A673 (cell line): ENCODE measurements around the gene PLCB4. TPM values are rescaled to one million over a fixed set of nuclear protein-coding genes. Genes with fewer than 3 reads are reported as not detected.

Experiments used
- BruUV-seq: library from RNA; stranded (reverse); fragments of 400-500 nt; replicated peaks from 2 replicates; lab custom pipeline; 2021; lab: Mats Ljungman, UMichigan
- CTCF ChIA-PET: fragments of 300-600 bp; sonication (Branson Sonifier 250); formaldehyde crosslinking; loops from one replicate; lab custom pipeline; 2022; ENCODE audit warnings: antibody characterized with exemption; lab: Charles Lee
- POLR2A ChIA-PET: fragments of 300-600 bp; sonication (Branson Sonifier 250); formaldehyde crosslinking; loops from one replicate; lab custom pipeline; 2022; ENCODE audit warnings: antibody characterized with exemption; ENCODE audit not compliant: low non-redundant PET; lab: Charles Lee
- DNase-seq: peaks from one replicate; pipeline ENCODE4 v3.0.0-alpha.2; 2015; ENCODE audit warnings: low spot score
- H3K27ac ChIP-seq: fragments of 200-600 bp; sonication (generic); 2 replicates; pipeline ENCODE4 v1.5.1; 2016; ENCODE audit warnings: mixed run types, low read depth, mild to moderate bottlenecking, mixed read lengths, antibody characterized with exemption, low read length; ENCODE audit not compliant: poor library complexity, severe bottlenecking
- H3K27me3 ChIP-seq: fragments of 200-600 bp; sonication (generic); replicated peaks from 2 replicates; pipeline ENCODE4 v1.6.1; 2017; ENCODE audit warnings: mixed run types, low read depth, mild to moderate bottlenecking, mixed read lengths, antibody characterized with exemption, low read length; ENCODE audit not compliant: insufficient read depth, poor library complexity
- H3K36me3 ChIP-seq: fragments of 200-600 bp; sonication (generic); 2 replicates; pipeline ENCODE4 v1.6.1; 2016; ENCODE audit warnings: mixed run types, mild to moderate bottlenecking, mixed read lengths, antibody characterized with exemption, low read length; ENCODE audit not compliant: insufficient read depth, poor library complexity, severe bottlenecking
- H3K4me1 ChIP-seq: fragments of 200-600 bp; sonication (generic); 2 replicates; pipeline ENCODE4 v1.6.1; 2017; ENCODE audit warnings: mixed run types, mild to moderate bottlenecking, mixed read lengths, antibody characterized with exemption, low read length; ENCODE audit not compliant: insufficient read depth, poor library complexity, severe bottlenecking
- H3K4me3 ChIP-seq: fragments of 200-600 bp; sonication (generic); 2 replicates; pipeline ENCODE4 v1.5.1; 2016; ENCODE audit warnings: low read depth, mixed run types, mild to moderate bottlenecking, mixed read lengths, low read length; ENCODE audit not compliant: poor library complexity, severe bottlenecking
- H3K9me3 ChIP-seq: fragments of 200-600 bp; sonication (generic); 2 replicates; pipeline ENCODE4 v1.6.1; 2016; ENCODE audit warnings: mixed run types, low read depth, mild to moderate bottlenecking, mixed read lengths, antibody characterized with exemption, low read length; ENCODE audit not compliant: poor library complexity, severe bottlenecking
- EZH2 ChIP-seq: fragments of 200-600 bp; sonication (generic); IDR thresholded peaks from 2 replicates; pipeline ENCODE4 v1.6.1; 2017; ENCODE audit warnings: borderline replicate concordance, low read depth, mild to moderate bottlenecking, mixed read lengths, antibody characterized with exemption, low read length; ENCODE audit not compliant: poor library complexity, severe bottlenecking
- intact Hi-C: fragments of 100-400 bp; cut with micrococcal nuclease; formaldehyde crosslinking; loops from one replicate; pipeline ENCODE4 v1.10.0; 2022; ENCODE audit not compliant: unreplicated experiment
- total RNA-seq: library from RNA; stranded (reverse); gene quantifications from 2 replicates; pipeline ENCODE4 v1.2.3, GENCODE V29; 2021
- TF ChIP-seq, protein P1 (sequence below): fragments of 300-800, 200-600 bp; sonication (generic); conservative IDR thresholded peaks from 2 replicates; pipeline ENCODE4 v1.5.1; 2017; ENCODE audit warnings: low read depth, mild to moderate bottlenecking, antibody characterized with exemption, low read length, moderate library complexity, mixed read lengths

The PLCB4 gene
- total RNA-seq, 1 experiment from 2014 or later: 6.2 TPM

DNA sequence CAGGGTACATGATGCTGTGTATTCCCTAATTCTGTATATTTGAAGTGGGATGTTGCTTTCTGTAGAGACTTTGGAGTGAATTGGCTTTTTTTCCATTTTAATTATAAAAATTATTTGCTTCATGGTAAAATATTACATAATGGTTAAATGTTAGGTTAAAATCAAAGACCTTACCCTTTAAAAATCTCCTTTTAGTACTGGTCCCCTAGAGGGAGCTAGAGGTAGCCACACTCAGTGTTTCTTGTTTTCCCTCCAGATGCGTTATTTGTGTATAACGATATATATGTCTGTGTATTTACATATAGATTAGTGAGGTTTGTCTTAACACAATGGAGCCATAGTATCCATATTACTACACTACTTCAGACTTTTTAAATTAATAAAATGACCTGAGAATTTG is 146.7 kb downstream of the PLCB4 start:
- POLR2A ChIA-PET: no interaction called here
- Histone ChIP-seq H3K36me3 (no peaks in the 10 kb centered on the region), H3K27ac (no peak overlapping the region), H3K4me3 (no peak overlapping the region), H3K27me3 (no peaks in the 10 kb centered on the region), H3K4me1 (peaks cover 8% of the 10 kb centered on the region), H3K9me3 (no peaks in the 10 kb centered on the region)
- intact Hi-C loops: loop anchor here (2.0 to 10.0 kb wide), 3 partner anchors 143 to 451 kb away; no protein-coding TSS in a partner anchor
- CTCF ChIA-PET: interaction anchor here (0.5 to 1.0 kb wide), 4 partner anchors 20 to 362 kb away, joined by 3 to 4 read pairs (median 3); no protein-coding TSS in a partner anchor
- no TSS peak for BruUV-seq
- no peak for TF ChIP-seq EZH2
- TF ChIP-seq, protein P1, sequence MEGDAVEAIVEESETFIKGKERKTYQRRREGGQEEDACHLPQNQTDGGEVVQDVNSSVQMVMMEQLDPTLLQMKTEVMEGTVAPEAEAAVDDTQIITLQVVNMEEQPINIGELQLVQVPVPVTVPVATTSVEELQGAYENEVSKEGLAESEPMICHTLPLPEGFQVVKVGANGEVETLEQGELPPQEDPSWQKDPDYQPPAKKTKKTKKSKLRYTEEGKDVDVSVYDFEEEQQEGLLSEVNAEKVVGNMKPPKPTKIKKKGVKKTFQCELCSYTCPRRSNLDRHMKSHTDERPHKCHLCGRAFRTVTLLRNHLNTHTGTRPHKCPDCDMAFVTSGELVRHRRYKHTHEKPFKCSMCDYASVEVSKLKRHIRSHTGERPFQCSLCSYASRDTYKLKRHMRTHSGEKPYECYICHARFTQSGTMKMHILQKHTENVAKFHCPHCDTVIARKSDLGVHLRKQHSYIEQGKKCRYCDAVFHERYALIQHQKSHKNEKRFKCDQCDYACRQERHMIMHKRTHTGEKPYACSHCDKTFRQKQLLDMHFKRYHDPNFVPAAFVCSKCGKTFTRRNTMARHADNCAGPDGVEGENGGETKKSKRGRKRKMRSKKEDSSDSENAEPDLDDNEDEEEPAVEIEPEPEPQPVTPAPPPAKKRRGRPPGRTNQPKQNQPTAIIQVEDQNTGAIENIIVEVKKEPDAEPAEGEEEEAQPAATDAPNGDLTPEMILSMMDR: peak; percentile 70
- DNase-seq: peak; percentile 51

DNA sequence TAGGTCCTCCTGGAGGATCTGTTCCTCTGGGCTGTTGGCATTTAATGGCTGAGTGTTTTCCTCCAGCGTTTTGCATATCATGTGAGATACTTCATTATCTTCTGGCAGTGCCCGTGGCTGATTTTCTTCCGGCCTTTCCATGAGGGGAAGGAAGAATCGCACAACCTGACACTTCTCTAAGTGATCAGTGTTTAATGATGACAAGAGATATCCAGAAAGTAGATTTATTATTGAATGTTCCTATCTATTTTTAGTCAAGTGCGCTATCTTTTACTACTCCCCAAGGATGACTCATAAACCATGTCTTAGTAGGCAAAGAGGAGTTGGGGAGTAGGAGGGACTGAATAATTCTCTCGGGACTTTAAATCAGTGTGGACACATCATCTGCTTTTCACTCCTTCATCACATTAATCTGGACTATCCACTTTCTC is 149.7 kb downstream of the PLCB4 start:
- Histone ChIP-seq H3K4me3 (no peak overlapping the region), H3K9me3 (no peaks in the 10 kb centered on the region), H3K27ac (no peak overlapping the region), H3K4me1 (peaks cover 16% of the 10 kb centered on the region), H3K27me3 (no peaks in the 10 kb centered on the region), H3K36me3 (no peaks in the 10 kb centered on the region)
- intact Hi-C loops: loop anchor here (5.0 to 10.0 kb wide), 2 partner anchors 366 to 454 kb away; no protein-coding TSS in a partner anchor
- DNase-seq: peak; percentile 84
- ChIA-PET POLR2A (no interaction called here), CTCF (no interaction called here)
- BruUV-seq: no TSS peak
- TF ChIP-seq, protein P1: no peak
- no peak for TF ChIP-seq EZH2

DNA sequence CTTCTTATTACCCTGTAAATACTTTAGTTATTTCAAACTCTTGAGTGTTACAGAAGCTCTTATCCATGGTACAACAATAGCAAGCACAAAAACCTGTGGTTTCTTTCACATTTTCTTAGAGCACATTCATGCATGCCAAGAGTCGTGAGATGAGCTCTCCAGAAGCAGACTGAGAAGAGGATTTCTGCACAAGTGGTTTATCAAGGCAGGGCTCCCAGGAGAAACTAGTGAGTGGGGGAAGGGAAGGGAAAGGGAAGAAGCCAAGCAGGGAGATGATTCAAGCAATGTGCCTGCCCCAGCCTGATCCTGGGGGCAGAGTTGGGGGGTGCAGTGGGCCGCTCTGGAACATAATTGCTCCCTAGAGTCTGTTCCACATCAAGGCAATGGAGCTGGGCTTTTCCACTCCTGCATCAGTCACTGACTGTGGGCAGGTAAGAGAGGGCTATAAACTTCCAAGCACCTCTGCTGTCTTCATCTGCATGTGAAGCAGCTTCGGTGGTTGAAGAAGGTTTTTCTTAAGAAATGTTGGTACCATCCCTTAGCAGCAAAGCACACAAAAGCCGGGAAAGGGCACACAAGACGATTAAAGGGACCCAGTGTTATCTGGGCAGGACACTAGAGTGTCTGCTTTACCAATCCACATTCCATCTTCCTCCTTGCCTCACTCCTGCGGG is 152.1 kb downstream of the PLCB4 start:
- intact Hi-C loops: no loop called here
- no peaks in the 10 kb centered on the region for H3K27me3 ChIP-seq
- no peaks in the 10 kb centered on the region for H3K9me3 ChIP-seq
- no TSS peak for BruUV-seq
- TF ChIP-seq EZH2: no peak
- TF ChIP-seq, protein P1: no peak
- ChIA-PET POLR2A (interaction anchor here (0.7 kb wide), 1 partner anchor 126 kb away, joined by 3 read pairs; no protein-coding TSS in a partner anchor), CTCF (no interaction called here)
- no peak for DNase-seq
- no peak overlapping the region for H3K27ac ChIP-seq
- no peaks in the 10 kb centered on the region for H3K36me3 ChIP-seq
- H3K4me1 ChIP-seq: peaks cover 16% of the 10 kb centered on the region
- no peak overlapping the region for H3K4me3 ChIP-seq
